Hepatocyte (in vitro differentiated cells): ENCODE results near the gene IPMK. TPM values are rescaled to one million over a fixed set of nuclear protein-coding genes. Genes with fewer than 3 reads are reported as not detected.

Source experiments
- DNase-seq: peaks from one replicate; pipeline ENCODE4 v3.0.0-alpha.2; 2016; ENCODE audit warnings: low spot score
- H2AFZ ChIP-seq: fragments of 200-600 bp; sonication (generic); 2 replicates; pipeline ENCODE4 v1.6.0; 2016; ENCODE audit warnings: antibody characterized with exemption, mild to moderate bottlenecking
- H3K27ac ChIP-seq: fragments of 200-600 bp; sonication (generic); 2 replicates; pipeline ENCODE4 v1.5.1; 2016; ENCODE audit warnings: mild to moderate bottlenecking
- H3K27me3 ChIP-seq: fragments of 200-600 bp; sonication (generic); 2 replicates; pipeline ENCODE4 v1.6.1; 2016
- H3K36me3 ChIP-seq: fragments of 200-600 bp; sonication (generic); replicated peaks from 2 replicates; pipeline ENCODE4 v1.5.1; 2016; ENCODE audit warnings: low read depth; ENCODE audit not compliant: insufficient read depth
- H3K4me1 ChIP-seq: fragments of 200-600 bp; sonication (generic); 2 replicates; pipeline ENCODE4 v1.5.1; 2016; ENCODE audit warnings: mild to moderate bottlenecking, moderate library complexity; ENCODE audit not compliant: insufficient read depth
- H3K4me2 ChIP-seq: fragments of 200-600 bp; sonication (generic); 2 replicates; pipeline ENCODE4 v1.6.0; 2016
- H3K4me3 ChIP-seq: fragments of 200-600 bp; sonication (generic); 2 replicates; pipeline ENCODE4 v1.5.1; 2016; ENCODE audit warnings: mild to moderate bottlenecking
- H3K79me2 ChIP-seq: fragments of 200-600 bp; sonication (generic); 2 replicates; pipeline ENCODE4 v1.6.0; 2017; ENCODE audit warnings: mild to moderate bottlenecking
- H3K9me2 ChIP-seq: fragments of 200-600 bp; sonication (generic); replicated peaks from 2 replicates; pipeline ENCODE4 v1.6.0; 2017; ENCODE audit warnings: mild to moderate bottlenecking; ENCODE audit not compliant: insufficient read depth
- H3K9me3 ChIP-seq: fragments of 200-600 bp; sonication (generic); 2 replicates; pipeline ENCODE4 v1.5.1; 2016; ENCODE audit warnings: low read depth, mild to moderate bottlenecking
- H4K20me1 ChIP-seq: fragments of 200-600 bp; sonication (generic); 2 replicates; pipeline ENCODE4 v1.6.0; 2016; ENCODE audit warnings: mild to moderate bottlenecking; ENCODE audit not compliant: insufficient read depth, poor library complexity, severe bottlenecking
- CTCF ChIP-seq: fragments of 200-600 bp; sonication (generic); IDR thresholded peaks from 2 replicates; pipeline ENCODE4 v1.5.1; 2016; ENCODE audit warnings: antibody characterized with exemption, mild to moderate bottlenecking; ENCODE audit not compliant: poor library complexity
- EZH2 ChIP-seq: fragments of 200-600 bp; sonication (generic); IDR thresholded peaks from 2 replicates; pipeline ENCODE4 v1.6.1; 2016; ENCODE audit warnings: antibody characterized with exemption, mild to moderate bottlenecking, borderline replicate concordance
- EZH2phosphoT487 ChIP-seq: fragments of 200-600 bp; sonication (generic); IDR thresholded peaks from one replicate; pipeline ENCODE4 v1.6.1; 2018; ENCODE audit warnings: antibody characterized with exemption, mild to moderate bottlenecking, low read depth, moderate library complexity; ENCODE audit not compliant: unreplicated experiment, severe bottlenecking
- WGBS: methylation state at CpG from one replicate; pipeline ENCODE4 v1.1.6; 2016; ENCODE audit warnings: low lambda C conversion rate; ENCODE audit errors: missing lambda C conversion rate; 5-methylcytosine and 5-hydroxymethylcytosine counted together
- polyA plus RNA-seq: library from polyadenylated mRNA; unstranded; fragments of >200 nt; fragmentation: Nextera tagmentation; extraction: Ambion mirVana; gene quantifications from 2 replicates; pipeline ENCODE4 v1.2.1, GENCODE V29; 2016
- total RNA-seq: library from RNA; depleted of rRNA; stranded (reverse); fragments of >200 nt; gene quantifications from 2 replicates; pipeline ENCODE4 v1.2.3, GENCODE V29; 2014

The IPMK gene
- total and polyA plus RNA-seq, 2 experiments from 2014 or later = 2.9 to 17.5 TPM

GRCh38 chr10:58299580-58299979 lies 31.9 kb upstream of the IPMK start:
- DNase-seq = peak; percentile 79
- 7% methylated on average over 4 of the region's 4 CpGs for WGBS
- Histone ChIP-seq H3K36me3 (no peaks in the 10 kb centered on the region), H3K4me3 (no peak overlapping the region), H3K79me2 (no peaks in the 10 kb centered on the region), H3K27ac (no peak overlapping the region), H3K9me3 (no peaks in the 10 kb centered on the region), H3K4me1 (no peaks in the 10 kb centered on the region), H3K4me2 (peak overlapping the region; percentile 55), H2AFZ (no peak overlapping the region), H3K9me2 (no peaks in the 10 kb centered on the region), H3K27me3 (no peaks in the 10 kb centered on the region), H4K20me1 (no peaks in the 10 kb centered on the region)
- TF ChIP-seq EZH2 (no peak), CTCF (peak; percentile 84)

GRCh38 chr10:58293989-58294388 lies 26.3 kb upstream of the IPMK start:
- H3K4me1 ChIP-seq = no peaks in the 10 kb centered on the region
- no peaks in the 10 kb centered on the region for H3K79me2 ChIP-seq
- DNase-seq = no peak
- WGBS = 78% methylated on average over 5 of the region's 5 CpGs
- no peak overlapping the region for H3K4me2 ChIP-seq
- H3K27ac ChIP-seq = no peak overlapping the region
- no peak for TF ChIP-seq CTCF
- no peak for TF ChIP-seq EZH2
- TF ChIP-seq EZH2phosphoT487 = no peak
- H2AFZ ChIP-seq = no peak overlapping the region
- no peaks in the 10 kb centered on the region for H3K9me2 ChIP-seq
- H3K9me3 ChIP-seq = no peaks in the 10 kb centered on the region
- no peaks in the 10 kb centered on the region for H4K20me1 ChIP-seq
- H3K36me3 ChIP-seq = no peaks in the 10 kb centered on the region
- H3K4me3 ChIP-seq = no peak overlapping the region
- H3K27me3 ChIP-seq = no peaks in the 10 kb centered on the region

- Histone ChIP-seq H3K27me3 (no peaks in the 10 kb centered on the region), H2AFZ (no peak overlapping the region), H3K27ac (no peak overlapping the region), H3K4me1 (no peaks in the 10 kb centered on the region), H3K9me2 (no peaks in the 10 kb centered on the region), H3K4me3 (no peak overlapping the region), H3K36me3 (no peaks in the 10 kb centered on the region), H3K79me2 (no peaks in the 10 kb centered on the region), H3K9me3 (no peaks in the 10 kb centered on the region), H3K4me2 (no peak overlapping the region), H4K20me1 (no peaks in the 10 kb centered on the region)
- DNase-seq = peak; percentile 72
- 86% methylated on average over 5 of the region's 5 CpGs for WGBS
- TF ChIP-seq CTCF (peak; percentile 66), EZH2 (no peak), EZH2phosphoT487 (no peak)
These were observed 24.0 kb upstream of the IPMK start for GRCh38 chr10:58291538-58292174.

- no peaks in the 10 kb centered on the region for H3K9me2 ChIP-seq
- no peaks in the 10 kb centered on the region for H3K4me1 ChIP-seq
- no peaks in the 10 kb centered on the region for H3K27me3 ChIP-seq
- H2AFZ ChIP-seq = no peak overlapping the region
- no peaks in the 10 kb centered on the region for H3K36me3 ChIP-seq
- no peak overlapping the region for H3K4me2 ChIP-seq
- WGBS = 94% methylated on average over 3 of the region's 3 CpGs
- H3K9me3 ChIP-seq = no peaks in the 10 kb centered on the region
- H3K27ac ChIP-seq = no peak overlapping the region
- peaks cover 12% of the 10 kb centered on the region for H3K79me2 ChIP-seq
- TF ChIP-seq EZH2 (no peak), CTCF (no peak), EZH2phosphoT487 (no peak)
- H4K20me1 ChIP-seq = no peaks in the 10 kb centered on the region
- no peak overlapping the region for H3K4me3 ChIP-seq
- DNase-seq = no peak
These were observed 14.9 kb upstream of the IPMK start for GRCh38 chr10:58282615-58283014.
